GM18907 (cell line): ENCODE results near the gene ITPR1.

ENCODE experiments used
- ATAC-seq: cut with Tn5 transposase; IDR thresholded peaks from one replicate; pipeline ENCODE4 v1.9.1; 2021; ENCODE audit warnings: mild to moderate bottlenecking, moderate library complexity; ENCODE audit not compliant: unreplicated experiment

The ITPR1 gene

DNA sequence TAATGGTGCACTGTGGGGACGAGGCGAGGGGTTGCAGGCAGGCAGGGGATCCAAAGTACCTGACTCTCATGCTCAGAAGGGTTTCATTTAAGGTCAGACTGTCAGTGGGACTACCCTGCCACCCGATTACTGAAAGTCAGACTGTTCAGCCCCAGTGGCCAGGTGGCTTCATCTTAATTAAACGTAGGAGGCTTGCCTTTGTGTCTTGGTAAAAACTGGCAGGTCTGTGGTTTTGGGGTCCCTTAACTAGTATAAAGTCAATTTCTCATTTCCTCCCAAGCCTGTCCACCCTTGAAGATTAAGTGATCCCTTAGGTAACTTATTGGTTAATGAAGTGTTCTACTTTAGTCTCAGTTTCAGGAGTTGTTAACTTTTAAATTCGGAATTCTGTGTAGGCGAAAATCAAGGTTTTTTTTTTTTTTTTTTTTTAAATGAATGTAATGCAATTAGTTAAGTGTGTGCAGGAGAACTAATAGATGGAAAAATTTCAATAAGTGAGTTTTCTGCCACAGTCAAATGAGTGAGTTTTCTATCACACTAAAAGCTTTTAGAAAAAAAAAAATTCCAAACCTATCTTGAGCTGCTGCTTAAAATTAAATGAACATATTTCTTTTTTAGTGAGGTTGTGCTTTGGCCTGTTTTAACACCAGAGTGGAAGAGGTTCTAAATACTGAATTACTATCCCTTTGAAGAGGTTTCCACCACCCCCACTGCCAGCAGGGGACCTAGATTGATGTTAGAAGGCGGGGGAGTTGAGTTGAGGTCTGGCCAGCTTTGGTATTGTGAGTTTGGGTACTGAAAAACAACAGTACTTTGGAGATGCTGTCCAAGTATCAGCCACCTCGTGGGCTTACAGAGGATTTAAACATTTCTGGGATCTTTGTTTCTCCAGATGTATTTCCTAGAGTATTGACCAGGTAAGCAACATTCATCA lies 15.2 kb downstream of the ITPR1 start:
- ATAC-seq: peak; percentile 84

DNA sequence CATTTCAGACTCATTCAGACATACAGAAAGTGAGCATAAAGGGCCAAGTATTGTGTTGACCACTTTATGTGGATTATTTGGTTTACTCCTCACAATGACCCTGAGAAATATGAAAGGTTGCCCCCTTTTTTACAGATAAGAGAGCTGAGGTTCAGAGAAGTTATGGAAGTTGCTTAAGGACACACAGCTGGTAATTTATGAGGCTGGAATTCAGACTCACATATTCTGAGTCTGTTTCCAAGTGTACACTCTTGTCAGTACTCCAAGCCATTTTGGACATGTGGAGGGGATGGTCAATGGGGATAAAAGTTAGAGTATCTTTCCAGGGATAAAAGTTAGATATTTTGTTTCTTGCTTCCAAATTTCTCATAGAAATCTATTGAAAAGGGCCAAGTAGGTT lies 15.9 kb downstream of the ITPR1 start:
- no peak for ATAC-seq

DNA sequence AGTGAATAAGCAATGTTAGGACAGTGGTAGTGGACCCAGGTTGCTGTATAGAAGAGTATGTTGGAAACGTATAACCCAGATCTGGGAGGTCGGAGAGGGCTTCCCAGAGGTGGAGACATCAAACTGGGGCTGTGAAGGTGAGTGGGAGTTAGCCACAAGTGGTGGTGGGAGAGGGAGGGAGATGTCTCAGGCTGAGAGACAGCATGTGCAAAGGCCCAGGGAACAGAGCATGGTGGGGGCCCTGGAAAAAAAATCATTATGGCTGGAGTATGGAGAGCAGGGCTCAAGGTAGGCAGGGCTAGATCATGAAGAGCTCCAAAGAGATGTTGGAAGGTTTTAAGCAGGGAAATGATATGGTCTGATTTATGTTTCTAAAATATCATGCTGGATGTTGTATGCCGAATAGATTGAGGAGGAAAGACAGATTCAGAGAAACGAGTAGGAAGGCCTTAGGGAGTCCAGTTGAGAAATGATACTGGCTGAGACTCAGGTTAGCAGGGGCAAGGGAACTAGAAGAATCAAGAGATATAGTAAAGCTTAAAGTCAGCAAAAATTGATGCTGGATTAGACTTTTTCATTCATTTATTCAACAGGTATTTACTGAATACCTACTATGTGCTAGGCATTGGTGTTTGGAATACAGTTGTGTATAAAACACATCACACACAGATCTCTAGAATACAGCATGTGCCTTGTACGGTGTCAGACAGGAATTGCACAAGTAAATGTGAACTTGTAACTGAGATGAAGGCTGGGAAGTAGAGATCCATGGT lies 17.0 kb downstream of the ITPR1 start:
- no peak for ATAC-seq

DNA sequence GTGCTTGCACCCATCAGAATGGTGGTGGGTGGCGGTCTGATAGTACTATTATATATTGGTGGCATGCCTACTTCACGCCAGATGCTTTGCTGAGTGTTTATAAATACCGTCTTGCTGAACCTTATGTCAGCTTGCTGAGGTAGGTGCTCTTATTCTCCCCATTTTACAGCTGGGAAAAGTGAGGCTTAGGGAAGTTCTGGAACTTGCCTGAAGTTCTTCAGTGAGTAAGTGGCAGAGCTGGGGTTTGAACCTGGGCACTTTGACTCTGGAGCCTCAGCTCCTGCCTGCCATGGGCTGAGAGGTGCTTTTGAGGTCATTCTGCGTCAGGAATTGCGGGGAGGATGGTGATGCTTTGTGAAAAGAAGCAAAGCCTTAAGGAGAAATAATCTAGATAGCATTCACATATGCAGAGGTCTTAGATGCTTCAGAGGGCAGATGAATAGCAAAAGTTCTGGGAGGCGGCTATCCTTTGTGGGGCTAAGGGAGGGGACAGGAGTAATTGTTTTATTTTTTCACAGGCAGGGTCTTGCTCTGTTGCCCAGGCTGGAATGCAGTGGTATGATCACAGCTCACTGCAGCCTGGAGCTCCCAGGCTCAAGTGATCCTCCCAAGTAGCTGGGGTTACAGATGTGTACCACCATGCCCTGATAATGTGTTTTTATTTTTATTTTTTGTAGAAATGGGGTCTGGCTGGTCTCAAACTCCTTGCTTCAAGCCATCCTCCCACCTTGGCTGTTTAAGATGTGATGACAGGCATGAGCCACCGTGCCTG lies 18.5 kb downstream of the ITPR1 start:
- no peak for ATAC-seq

DNA sequence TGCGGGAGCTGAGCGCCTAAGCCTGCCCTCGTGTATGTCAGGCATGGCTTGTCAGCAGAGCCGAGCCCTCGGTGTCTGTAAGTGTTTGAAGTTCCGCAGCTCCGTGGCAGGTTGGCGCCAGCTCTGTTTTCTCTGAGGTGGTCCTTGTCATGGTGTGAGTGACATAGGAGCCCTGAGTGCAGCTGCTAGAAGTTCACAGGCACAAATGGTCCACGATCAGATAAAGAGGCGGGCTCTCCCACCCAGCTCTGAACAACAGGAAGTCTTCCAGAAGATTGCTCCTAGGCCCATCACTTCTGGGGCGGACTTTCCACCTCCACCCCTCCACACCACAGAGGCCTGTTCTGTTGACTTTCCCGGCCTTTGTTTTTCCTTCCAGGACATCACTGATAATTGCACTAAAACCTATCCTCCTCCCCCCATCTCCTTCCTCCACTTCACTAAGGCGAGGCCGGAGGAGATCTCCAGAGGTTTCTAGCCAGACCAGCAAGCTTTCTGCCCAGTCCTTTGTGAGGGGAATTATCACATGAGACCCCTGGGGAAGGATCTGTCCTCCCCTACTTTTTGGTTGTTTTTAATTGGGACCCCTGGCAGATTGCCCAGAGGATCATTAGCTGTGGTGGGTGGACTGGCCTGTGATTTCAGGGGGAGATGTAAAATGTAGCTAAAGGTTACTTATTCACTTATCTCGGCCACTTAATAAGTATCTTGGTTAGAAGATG lies 19.9 kb downstream of the ITPR1 start:
- no peak for ATAC-seq

DNA sequence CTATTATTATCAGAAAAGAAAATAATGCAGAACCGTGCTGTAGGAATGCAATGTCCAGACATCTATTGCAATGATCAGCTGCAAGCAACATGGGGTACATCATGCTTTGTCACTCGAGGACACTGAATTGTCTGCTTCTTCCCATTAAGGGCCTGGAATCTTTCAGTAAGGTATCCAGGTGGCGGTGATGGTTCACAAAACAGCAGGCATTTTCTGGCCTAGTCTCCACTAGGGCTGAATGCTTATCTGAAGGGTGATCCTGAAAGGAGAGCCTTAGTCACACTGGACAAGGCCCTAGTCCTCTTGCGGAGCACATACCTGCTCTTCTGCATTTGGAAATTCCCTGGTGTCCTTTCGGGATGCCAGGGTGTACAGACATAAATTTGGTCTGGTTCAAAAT lies 21.2 kb downstream of the ITPR1 start:
- ATAC-seq: no peak

DNA sequence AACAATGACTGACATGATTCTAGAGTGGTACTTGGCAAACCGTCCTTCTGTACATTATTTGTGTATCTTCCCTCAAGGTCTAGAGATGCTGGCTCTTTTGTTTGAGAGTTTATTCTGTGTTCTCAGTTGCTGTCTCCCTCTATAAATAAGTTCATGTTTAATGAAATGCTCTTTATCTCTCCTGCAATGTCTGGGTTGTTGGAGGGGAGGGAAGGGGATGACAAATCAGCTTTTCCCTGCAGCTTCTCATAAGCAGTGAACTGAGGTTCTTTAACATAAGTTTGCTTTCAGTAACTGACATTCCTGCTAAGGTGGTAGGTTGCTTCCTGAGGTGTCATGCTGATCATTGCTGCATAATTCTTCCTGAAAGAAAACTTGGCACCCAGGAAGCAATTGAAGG lies 21.8 kb downstream of the ITPR1 start:
- ATAC-seq: no peak

DNA sequence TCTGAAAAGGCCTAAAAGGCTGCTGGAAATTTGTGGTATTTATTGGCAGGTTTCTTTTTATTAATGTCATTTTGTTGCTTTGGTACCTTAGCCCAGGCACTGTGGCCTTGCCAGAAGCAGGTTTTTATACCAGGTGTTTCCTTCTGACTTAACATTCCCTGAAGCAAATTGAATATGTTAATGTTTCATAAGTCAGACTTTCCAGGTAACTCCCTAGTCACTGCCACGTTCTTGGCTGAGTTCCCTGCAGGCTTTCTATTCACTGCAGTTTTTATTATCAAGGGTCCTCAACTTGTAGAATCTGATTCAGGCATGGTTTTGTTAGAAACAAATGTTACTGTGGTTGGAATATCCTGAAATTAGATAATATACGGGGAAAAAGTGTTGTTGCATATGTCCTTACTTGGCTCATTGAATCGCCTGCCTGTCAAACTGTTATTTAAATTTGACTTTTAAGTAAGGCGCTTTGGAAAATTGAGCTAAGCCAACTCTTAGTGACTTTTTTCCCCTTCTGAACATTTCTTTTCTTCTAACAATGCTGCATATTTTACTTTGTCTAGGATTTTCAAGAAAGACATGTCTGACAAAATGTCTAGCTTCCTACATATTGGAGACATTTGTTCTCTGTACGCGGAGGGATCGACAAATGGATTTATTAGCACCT lies 22.9 kb downstream of the ITPR1 start:
- no peak for ATAC-seq

DNA sequence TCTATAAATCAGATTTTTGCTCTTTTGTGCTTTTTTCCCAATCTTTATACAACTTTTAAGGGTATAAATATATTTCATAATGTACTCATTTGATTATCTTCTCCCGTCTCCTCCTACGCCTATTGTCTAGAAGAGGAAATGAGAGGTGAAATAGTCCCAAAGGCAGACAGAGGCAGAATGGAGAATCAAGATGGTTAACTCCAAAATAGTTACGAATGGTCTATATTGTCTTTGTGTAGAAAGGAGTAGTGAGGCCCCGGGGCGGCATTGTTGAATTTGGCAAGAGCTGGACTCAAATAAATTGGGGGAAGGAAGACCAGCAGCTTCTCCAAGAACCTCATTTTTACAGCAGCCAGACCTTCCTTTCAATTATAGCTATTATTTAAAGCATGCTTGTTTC lies 23.9 kb downstream of the ITPR1 start:
- ATAC-seq: no peak

DNA sequence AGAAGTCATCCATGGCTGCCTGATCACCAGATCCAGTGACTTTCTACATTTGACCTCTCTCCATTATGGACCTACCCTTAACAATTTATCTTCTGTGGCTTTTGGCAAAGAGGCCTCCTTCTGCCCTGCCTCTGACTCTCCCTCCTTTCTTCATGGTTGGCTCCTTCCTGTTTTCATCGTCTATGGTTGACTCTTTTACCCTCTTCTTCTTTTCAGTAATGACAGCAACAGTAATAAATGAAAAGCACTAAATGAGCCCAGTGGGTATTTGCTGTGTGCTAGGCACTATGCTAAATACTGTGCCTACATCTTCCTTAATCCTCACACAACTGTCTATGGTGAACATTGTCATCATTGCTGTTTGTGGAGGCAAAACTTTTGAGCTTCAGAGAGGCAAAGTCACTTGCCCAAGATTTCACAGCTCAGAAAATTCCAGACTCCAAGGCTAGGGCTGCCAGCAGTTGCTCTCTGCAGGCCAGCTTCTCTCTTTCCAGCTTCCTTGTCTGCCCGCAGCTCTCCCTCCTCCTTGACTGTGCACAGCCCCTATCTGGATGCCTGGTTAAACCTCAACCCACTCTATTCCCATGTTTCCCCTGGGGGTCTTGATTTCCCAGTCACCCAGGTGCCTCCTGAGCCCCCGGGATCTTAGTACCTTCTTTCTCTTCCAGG lies 24.6 kb downstream of the ITPR1 start:
- no peak for ATAC-seq

DNA sequence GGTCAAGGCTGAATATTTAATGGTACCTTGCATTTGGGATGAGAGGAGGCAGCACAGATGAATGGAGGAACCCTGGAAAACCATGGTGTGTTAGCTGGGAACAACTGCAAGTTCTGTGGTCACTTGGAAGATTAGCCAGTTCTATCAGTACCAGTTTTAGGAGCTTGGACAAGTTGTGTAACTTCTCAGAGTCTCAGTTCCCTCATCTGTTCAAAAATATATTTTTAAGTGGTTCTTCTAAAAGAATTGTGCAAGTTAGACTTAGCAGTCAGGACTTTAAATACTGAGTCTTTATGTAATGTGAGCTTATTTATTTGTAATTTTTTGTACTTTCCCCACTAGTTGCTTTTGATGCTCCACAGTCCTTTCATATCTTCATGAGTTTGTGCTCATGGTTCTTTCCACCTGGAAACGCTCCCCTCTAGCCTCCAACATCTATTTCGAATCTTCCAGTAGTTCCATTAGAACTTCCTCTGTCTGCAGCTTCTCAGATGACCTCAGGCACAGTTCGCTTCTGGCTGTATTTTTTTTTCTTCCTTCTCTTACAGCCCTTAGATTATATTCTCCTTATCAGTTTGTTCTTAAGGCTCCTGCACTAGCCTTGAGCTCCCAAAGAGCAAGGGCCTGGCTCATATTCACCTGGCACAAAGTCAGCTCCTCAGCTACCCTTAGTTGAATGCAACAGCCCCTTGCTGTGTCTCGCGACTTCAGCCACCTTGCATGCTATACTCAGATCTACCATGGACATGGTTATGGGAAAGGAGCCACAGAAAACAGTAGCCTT lies 27.1 kb downstream of the ITPR1 start:
- ATAC-seq: no peak

DNA sequence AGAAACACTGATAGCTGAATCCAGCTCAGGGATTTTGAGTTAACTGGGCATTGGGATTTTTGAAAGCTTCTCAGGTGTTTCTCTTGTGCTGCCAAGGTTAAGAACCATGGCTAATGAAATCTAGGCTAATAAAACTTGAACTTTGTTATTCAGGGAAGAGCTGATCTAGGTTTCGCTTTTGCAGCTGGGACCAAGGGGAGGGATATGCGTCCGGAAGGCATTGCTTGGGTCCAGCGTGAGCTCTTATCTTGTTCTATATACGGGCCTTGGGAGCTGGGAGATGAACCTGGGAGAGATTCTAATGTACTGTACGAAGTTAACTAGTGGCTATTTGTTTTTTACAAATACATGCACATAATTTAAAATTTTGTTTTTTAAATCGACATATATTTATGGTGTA lies 29.8 kb downstream of the ITPR1 start:
- ATAC-seq: no peak

DNA sequence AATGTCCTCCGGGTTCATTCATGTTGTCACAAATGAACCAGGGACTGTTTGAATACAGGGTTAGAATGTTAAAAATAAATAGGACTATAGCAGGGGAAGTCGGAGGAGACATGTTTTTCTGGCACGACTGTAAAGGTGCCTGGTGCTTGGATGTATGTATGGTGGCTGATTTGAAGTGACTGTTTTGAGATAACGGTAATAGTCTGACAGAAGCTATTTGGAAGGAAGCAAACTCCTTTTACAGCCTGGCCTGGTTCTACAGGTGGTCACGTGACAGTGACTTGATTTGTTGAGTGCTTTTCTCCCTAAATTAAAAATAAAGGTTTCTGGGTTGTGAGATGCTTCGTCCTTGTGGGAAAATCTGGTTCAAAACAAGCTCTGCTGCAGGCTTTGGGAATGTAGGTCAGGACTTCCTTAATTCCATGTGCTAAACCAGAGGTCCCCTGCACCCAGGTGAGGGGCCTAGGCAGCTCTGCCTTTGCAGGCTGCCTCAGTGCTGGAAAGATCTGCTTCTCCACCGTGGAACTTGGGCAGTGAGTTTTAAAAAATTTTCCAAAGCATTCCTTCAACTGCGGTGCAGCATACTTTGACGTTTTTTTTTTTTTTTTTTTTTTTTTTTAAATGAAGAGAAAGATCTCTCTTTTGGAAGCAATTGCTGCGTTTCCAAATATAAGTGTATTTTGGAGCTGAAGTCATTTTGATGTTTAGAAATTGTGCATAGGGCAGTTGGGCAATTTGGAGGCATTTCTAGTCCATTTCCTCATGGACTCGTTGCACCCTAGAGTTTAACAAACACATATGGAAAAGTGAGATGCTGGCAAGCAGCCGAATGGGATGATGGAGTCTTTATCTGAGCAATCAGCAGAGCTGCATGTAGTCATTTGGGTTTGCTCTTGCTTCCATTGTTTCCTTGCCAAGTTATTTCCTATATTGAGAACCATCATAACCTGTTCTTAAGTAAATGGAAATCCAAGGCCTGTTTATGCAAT lies 30.9 kb downstream of the ITPR1 start:
- no peak for ATAC-seq

DNA sequence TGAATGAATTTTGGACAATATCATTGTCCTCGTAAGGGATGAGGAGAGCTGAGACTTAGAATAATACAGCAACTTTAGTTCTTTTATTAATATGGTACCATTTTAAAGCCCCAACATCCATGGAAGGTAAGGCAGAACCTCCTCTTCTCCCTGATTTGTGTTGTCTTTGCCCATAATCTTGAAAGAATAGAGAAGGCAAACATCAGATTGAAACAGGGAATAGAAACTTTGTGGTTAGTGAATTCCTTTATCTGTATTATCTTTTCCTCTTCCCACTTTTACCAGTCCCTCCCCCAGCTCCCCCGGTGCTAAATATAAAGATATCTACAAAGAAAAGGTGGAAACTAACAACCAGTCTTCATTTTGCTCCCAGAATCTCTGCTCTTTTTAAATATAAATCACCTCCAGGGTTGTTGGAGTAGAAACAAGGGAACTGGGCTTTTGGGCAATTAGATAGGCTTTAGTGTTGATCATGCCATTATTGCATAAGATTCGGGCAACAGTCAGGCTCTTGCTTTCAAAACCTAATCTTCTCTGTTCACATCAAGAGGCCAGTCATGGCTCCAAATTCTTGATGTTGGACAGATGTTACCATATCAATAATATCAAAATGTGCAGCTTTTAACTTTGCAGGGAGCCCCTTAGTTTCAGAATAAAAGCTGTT lies 32.5 kb downstream of the ITPR1 start:
- ATAC-seq: no peak

DNA sequence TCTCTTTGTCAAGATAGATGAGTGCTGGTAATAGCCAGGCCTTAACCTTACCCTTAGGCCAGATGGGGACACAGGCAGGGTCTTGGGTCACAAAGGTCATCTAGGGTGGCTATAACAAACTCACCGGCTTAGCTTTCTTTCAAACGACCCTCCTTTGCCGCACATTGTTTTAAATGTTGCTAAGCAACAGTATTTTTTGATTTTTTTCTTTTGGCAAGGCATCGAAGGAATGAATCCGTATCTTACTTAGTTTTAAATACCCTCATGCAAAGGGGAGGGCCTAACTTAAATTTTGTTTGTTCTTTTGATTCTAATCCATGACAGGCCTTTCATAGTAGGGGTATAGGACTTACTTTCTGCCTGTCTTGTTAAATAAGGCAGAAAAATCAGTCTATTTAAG lies 35.2 kb downstream of the ITPR1 start:
- ATAC-seq: no peak

DNA sequence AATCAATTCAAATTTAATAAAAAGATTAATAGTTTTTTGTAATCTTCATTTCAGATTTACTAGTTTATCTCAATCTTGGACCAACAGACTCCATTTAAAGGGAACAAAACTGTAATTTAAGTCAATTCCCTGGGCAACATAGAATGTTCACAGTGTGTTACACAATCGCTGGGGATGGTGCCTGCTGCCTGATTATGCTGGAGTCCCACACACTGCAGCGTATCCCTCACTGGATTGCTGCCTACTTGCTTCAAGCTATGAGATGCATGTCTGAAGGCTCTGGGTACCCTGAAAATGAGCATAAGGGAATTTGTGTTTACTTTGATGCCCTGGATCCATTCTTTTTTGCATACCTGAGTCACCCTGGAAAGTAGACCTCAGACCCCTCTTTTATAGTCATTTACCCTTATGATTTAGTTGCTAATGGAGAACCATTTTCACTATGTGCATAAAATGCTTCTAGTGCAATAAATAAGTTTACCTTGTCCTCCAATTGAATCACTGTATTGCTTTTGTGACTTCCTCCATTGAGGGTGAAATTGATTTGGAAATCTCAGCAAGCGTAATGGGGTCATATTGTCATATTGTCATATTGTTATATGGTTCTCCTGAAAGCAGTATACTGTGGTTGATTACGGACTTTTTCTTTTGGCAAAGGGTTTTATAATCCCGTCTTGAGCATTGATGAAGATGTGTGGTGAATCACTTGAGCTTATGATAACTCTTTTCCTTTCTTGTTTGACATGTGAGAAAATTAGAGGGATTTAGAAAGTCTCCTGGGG lies 35.9 kb downstream of the ITPR1 start:
- no peak for ATAC-seq
